Hepatocyte (in vitro differentiated cells): Measurements from ENCODE around the gene TSFM.

ENCODE experiments used
- CTCF ChIP-seq: fragments of 200-600 bp; sonication (generic); IDR thresholded peaks from 2 replicates; pipeline ENCODE4 v1.5.1; 2016; ENCODE audit warnings: antibody characterized with exemption, mild to moderate bottlenecking; ENCODE audit not compliant: poor library complexity
- EZH2phosphoT487 ChIP-seq: fragments of 200-600 bp; sonication (generic); IDR thresholded peaks from one replicate; pipeline ENCODE4 v1.6.1; 2018; ENCODE audit warnings: antibody characterized with exemption, mild to moderate bottlenecking, low read depth, moderate library complexity; ENCODE audit not compliant: unreplicated experiment, severe bottlenecking

GRCh38 chr12:57846285-57846576 is 63.6 kb downstream of the TSFM start:
- TF ChIP-seq CTCF = no peak
- no peak for TF ChIP-seq EZH2phosphoT487
